ENCODE measurements around the gene MOGAT2.
"Not testable (repeated sequence)": the region's sequence is repeated elsewhere in the genome, so short reads cannot be mapped to it uniquely, and the experiment has no call there.

Gene MOGAT2

DNA sequence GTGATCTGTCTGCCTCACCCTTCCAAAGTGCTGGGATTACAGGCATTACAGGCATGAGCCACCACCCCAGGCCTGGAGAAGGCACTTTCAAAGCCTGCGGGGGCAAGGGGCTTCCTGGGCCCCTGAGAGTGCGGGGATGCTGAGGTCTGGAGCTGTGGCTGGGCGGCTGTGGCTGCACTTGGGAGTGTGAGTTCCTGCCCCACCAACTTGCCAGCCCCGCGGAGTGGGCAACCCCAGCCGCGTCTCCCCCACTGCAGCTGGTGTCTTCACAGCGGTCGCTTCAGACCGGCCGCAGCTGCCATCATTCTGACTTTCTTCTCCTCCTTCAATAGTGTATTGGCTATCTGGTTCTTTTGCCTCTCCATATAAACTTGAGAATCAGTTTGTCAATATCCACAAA is 38.1 kb upstream of the MOGAT2 start:
- no peak overlapping the region for H3K4me3 ChIP-seq (replicated peaks; ENCODE audit: low read depth, low read length)
- TF ChIP-seq, protein P1, sequence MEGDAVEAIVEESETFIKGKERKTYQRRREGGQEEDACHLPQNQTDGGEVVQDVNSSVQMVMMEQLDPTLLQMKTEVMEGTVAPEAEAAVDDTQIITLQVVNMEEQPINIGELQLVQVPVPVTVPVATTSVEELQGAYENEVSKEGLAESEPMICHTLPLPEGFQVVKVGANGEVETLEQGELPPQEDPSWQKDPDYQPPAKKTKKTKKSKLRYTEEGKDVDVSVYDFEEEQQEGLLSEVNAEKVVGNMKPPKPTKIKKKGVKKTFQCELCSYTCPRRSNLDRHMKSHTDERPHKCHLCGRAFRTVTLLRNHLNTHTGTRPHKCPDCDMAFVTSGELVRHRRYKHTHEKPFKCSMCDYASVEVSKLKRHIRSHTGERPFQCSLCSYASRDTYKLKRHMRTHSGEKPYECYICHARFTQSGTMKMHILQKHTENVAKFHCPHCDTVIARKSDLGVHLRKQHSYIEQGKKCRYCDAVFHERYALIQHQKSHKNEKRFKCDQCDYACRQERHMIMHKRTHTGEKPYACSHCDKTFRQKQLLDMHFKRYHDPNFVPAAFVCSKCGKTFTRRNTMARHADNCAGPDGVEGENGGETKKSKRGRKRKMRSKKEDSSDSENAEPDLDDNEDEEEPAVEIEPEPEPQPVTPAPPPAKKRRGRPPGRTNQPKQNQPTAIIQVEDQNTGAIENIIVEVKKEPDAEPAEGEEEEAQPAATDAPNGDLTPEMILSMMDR (IDR thresholded peaks at IDR 0.05; ENCODE audit: low read depth, low read length, missing control alignments) = no peak
- no peak for DNase-seq (ENCODE audit: extremely low read depth, low read depth)

DNA sequence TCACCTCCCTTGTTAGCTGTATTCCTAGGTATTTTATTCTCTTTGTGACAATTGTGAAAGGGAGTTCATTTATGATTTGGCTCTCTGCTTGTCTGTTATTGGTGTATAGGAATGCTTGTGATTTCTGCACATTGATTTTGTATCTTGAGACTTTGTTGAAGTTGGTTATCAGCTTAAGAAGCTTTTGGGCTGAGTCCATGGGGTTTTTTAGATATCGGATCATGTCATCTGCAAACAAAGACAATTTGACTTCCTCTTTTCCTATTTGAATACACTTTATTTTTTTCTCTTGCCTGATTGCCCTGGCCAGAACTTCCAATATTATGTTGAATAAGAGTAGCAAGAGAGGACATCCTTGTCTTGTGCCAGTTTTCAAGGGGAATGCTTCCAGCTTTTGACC is 33.8 kb upstream of the MOGAT2 start:
- DNase-seq (ENCODE audit: extremely low read depth, low read depth); H3K4me3 ChIP-seq (replicated peaks; ENCODE audit: low read depth, low read length): not testable (repeated sequence)

DNA sequence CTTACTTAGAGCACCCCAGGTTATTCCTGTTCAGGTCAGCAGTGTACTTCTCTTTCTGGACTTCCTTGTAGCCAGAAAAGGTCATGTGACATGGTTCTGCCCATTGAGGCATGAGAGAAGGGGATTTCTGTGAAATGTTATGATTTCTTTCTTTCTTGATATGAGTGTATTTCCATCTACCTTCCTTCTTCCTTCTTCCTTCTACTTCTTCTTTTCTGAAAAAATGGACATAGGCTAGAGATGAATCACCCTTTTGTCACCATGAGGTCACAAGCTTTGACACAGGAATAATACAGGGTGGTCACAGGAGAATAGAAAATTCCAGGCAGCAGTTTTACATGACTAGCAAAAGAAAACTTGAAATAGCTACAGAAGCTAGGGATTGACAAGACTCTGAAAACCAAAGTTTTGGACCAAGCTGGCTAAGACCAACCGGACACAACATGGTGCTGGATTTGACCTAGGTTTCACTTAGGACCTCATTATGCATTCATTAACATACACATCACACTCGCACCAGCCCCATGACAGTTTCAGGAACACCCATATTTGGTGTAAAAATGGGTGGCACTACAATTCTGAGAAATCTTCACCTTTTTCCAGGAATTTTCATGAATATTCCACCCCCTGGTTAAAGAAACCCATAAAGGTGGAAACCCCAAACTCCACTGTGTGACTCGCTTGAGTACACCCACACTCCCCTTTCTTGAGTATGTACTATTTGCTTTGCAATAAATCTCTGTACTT is 27.6 kb upstream of the MOGAT2 start:
- no peak overlapping the region for H3K4me3 ChIP-seq (replicated peaks; ENCODE audit: low read depth, low read length)
- DNase-seq (ENCODE audit: extremely low read depth, low read depth) = no peak
- TF ChIP-seq, protein P1 (IDR thresholded peaks at IDR 0.05; ENCODE audit: low read depth, low read length, missing control alignments) = no peak

- no peak overlapping the region for H3K4me3 ChIP-seq (replicated peaks; ENCODE audit: low read depth, low read length)
- DNase-seq (ENCODE audit: extremely low read depth, low read depth) = no peak
- TF ChIP-seq, protein P1 (IDR thresholded peaks at IDR 0.05; ENCODE audit: low read depth, low read length, missing control alignments) = no peak
Measured at GRCh38 chr11:75691804-75692203, 25.8 kb upstream of the MOGAT2 start.

DNA sequence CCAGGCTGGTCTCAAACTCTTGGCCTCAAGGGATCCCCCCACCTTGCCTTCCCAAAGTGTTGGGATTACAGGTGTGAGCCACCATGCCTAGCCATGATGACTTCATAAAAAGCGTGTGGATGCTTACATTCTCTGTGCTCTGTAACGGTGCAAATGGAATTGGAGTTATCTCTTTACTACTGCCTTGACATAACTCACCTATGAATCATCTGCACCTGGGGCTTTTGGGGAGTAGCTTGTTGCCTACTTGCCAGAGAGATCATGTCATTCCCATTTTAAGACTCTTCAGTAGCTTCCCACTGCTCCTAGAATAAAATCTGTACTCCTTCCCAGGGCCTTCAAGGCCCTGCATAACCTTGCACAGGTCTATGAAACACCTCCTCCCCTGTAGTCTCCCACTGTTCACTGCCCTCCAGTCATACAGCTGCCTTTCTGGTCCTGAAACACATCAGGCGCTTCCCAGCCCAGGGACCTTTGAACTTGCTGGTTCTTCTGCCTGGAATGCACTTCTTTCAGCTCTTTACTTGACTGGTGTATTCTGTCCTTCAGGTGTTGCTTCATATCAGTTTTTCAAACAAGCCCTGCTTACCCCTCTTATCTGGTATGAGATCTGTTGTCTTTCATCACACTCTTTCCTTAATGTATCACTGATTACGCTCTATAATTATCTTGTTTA is 19.6 kb upstream of the MOGAT2 start:
- no peak overlapping the region for H3K4me3 ChIP-seq (replicated peaks; ENCODE audit: low read depth, low read length)
- TF ChIP-seq, protein P1 (IDR thresholded peaks at IDR 0.05; ENCODE audit: low read depth, low read length, missing control alignments) = no peak
- DNase-seq (ENCODE audit: extremely low read depth, low read depth) = no peak

- TF ChIP-seq, protein P1 (IDR thresholded peaks at IDR 0.05; ENCODE audit: low read depth, low read length, missing control alignments) = no peak
- no peak overlapping the region for H3K4me3 ChIP-seq (replicated peaks; ENCODE audit: low read depth, low read length)
- DNase-seq (ENCODE audit: extremely low read depth, low read depth) = no peak
Measured at GRCh38 chr11:75700940-75701339, 16.7 kb upstream of the MOGAT2 start.

GRCh38 chr11:75703695-75704237 is 13.9 kb upstream of the MOGAT2 start:
- H3K4me3 ChIP-seq (replicated peaks; ENCODE audit: low read depth, low read length) = no peak overlapping the region
- no peak for DNase-seq (ENCODE audit: extremely low read depth, low read depth)
- TF ChIP-seq, protein P1 (IDR thresholded peaks at IDR 0.05; ENCODE audit: low read depth, low read length, missing control alignments) = no peak

Data from HFF-Myc (cell line).